ENCODE results near the gene PROK1.

DNA sequence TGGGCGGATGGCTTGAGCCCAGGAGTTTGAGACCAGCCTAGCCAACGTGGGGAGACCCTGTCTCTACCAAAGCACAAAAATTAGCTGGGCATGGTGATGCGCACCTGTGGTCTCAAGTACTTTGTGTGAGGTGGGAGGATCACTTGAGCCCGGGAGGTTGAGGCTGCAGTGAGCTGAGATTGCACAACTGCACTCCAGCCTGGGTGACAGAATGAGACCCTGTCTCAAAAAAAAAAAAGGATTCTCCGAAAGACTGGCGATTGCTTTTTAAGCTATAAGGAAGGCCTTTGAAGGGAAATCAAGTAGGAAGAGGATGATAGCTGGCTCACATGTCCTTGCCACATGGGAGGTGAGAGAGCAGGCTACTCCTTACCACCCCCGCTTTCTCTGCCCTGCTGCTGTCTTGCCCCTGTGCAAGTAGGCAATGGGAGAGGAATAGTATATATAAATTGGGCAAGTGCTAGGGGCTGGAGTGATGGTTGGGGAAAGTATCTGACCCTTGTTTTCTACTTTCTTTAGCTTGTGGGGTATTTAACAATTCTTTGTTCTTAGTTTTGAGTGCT lies 39.7 kb upstream of the PROK1 start:
- TF ChIP-seq JUND (IDR thresholded peaks at IDR 0.05; ENCODE audit: low read depth, low read length) (no peak), ZBED1 (IDR thresholded peaks at IDR 0.05; ENCODE audit: borderline replicate concordance) (no peak), POLR2A (IDR thresholded peaks at IDR 0.05; ENCODE audit: low read depth, low read length) (no peak), EP300 (IDR thresholded peaks at IDR 0.05; ENCODE audit: borderline replicate concordance in 1 of 2, control insufficient read depth in 1 of 2, low read depth in 2 of 2, low read length in 2 of 2) (no peak), EZH2 (IDR thresholded peaks at IDR 0.05; ENCODE audit: borderline replicate concordance, control insufficient read depth, low read depth, low read length) (no peak), FOS (IDR thresholded peaks at IDR 0.05; ENCODE audit: borderline replicate concordance, extremely low read depth, insufficient read length) (no peak), RFX5 (IDR thresholded peaks at IDR 0.05; ENCODE audit: low read depth, low read length) (no peak), MXI1 (IDR thresholded peaks at IDR 0.05; ENCODE audit: low read depth, low read length) (no peak), CEBPB (IDR thresholded peaks at IDR 0.05; ENCODE audit: borderline replicate concordance in 1 of 2, low read depth in 2 of 2, low read length in 2 of 2) (no peak), MYB (IDR thresholded peaks at IDR 0.05; ENCODE audit: borderline replicate concordance, low read depth, low read length) (no peak)
- TF ChIP-seq, protein P1, sequence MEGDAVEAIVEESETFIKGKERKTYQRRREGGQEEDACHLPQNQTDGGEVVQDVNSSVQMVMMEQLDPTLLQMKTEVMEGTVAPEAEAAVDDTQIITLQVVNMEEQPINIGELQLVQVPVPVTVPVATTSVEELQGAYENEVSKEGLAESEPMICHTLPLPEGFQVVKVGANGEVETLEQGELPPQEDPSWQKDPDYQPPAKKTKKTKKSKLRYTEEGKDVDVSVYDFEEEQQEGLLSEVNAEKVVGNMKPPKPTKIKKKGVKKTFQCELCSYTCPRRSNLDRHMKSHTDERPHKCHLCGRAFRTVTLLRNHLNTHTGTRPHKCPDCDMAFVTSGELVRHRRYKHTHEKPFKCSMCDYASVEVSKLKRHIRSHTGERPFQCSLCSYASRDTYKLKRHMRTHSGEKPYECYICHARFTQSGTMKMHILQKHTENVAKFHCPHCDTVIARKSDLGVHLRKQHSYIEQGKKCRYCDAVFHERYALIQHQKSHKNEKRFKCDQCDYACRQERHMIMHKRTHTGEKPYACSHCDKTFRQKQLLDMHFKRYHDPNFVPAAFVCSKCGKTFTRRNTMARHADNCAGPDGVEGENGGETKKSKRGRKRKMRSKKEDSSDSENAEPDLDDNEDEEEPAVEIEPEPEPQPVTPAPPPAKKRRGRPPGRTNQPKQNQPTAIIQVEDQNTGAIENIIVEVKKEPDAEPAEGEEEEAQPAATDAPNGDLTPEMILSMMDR (IDR thresholded peaks at IDR 0.05 in 2 of 3, conservative IDR thresholded peaks at IDR 0.05 in 1 of 3; ENCODE audit: control insufficient read depth in 2 of 3, extremely low read depth in 1 of 3, insufficient read depth in 1 of 3, low read depth in 3 of 3, low read length in 3 of 3): no peak
- TF ChIP-seq, protein P2, sequence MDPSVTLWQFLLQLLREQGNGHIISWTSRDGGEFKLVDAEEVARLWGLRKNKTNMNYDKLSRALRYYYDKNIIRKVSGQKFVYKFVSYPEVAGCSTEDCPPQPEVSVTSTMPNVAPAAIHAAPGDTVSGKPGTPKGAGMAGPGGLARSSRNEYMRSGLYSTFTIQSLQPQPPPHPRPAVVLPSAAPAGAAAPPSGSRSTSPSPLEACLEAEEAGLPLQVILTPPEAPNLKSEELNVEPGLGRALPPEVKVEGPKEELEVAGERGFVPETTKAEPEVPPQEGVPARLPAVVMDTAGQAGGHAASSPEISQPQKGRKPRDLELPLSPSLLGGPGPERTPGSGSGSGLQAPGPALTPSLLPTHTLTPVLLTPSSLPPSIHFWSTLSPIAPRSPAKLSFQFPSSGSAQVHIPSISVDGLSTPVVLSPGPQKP (IDR thresholded peaks at IDR 0.05; ENCODE audit: low read depth, low read length): no peak
- TF ChIP-seq, protein P3, sequence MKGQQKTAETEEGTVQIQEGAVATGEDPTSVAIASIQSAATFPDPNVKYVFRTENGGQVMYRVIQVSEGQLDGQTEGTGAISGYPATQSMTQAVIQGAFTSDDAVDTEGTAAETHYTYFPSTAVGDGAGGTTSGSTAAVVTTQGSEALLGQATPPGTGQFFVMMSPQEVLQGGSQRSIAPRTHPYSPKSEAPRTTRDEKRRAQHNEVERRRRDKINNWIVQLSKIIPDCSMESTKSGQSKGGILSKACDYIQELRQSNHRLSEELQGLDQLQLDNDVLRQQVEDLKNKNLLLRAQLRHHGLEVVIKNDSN (IDR thresholded peaks at IDR 0.05; ENCODE audit: borderline replicate concordance, extremely low read length, insufficient read depth, low read depth, low read length): no peak
